Glomerular visceral epithelial cell (primary cell): ENCODE data around the gene AFAP1L1.
A peak's percentile ranks its signal among the peaks of the same experiment; 100 is the strongest.

Source experiments
- DNase-seq: peaks from one replicate; pipeline ENCODE4 v3.0.0-alpha.2; 2016; ENCODE audit errors: extremely low spot score

The AFAP1L1 gene

DNA sequence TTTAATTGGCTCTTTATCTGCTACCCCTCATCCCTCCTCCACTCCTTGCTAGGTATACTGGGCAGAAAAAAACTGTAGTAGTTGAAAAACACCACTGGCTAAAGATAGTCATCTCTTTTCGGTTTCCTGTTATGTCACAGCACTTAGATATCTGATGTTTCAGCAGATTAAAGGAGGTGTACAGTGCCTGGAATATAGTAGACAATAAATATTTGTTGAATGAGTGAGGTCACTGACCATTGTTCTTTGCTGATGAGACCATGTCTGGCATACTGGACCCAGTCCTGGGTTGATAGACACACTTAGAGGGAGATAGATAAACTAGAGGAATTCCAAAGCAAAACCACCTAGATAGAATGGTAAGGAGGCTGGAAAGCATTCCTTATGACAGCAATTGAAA is 76.9 kb downstream of the AFAP1L1 start:
- DNase-seq = no peak

DNA sequence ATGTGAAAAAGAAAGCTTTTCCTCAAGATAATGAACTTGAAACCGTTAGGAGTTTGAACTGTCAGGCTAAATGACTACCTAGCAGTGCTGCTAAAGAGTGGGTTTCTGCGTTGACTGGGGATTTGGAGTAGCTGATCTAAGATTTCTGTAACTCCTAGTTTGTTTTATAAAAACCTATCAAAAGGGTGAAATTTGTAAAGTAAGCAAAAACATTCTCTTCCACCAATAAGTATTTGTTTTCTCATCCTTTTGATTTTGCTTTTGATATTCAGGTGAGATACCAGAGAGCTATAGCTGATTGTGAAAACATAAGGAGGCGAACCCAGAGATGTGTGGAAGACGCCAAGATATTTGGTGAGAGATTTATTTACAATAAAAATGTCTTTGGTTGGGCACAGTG is 77.7 kb downstream of the AFAP1L1 start:
- no peak for DNase-seq

DNA sequence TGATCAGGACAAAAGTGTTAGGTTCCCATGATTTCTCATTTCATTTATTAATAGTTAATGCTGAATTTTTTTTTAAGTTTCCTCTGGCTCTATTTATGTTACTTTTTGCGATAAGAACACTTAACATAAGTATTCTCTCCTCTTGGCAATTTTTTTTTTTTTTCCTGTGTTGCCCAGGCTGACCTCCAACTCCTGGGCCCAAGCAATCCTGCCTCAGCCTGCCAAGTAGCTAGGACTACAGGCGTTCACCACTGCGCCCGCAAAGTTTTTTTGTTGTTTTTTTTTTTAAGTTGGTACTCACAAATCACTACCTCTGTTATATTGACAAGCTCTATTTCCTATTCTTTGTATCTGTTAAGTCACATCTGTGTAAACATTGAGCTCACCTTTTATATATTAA is 80.5 kb downstream of the AFAP1L1 start:
- DNase-seq = no peak

DNA sequence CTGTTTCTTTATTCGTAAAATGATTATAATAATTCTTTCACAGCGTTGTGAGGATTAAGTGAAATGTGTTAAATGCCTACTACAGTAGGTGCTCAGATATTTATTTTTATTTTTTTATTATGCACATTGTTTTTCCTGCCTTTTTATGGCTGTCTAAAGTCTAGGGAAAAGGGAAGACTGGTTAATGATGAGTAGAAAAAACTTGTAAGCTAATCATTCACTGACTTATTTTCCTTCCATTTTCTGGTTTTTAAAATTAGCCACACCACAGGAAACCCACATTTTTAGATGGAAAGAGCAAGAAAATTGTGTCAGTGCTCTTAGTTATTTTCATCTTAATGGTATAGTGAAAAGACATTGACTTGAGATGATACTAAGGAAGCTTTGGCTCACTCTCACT is 82.3 kb downstream of the AFAP1L1 start:
- DNase-seq = no peak

DNA sequence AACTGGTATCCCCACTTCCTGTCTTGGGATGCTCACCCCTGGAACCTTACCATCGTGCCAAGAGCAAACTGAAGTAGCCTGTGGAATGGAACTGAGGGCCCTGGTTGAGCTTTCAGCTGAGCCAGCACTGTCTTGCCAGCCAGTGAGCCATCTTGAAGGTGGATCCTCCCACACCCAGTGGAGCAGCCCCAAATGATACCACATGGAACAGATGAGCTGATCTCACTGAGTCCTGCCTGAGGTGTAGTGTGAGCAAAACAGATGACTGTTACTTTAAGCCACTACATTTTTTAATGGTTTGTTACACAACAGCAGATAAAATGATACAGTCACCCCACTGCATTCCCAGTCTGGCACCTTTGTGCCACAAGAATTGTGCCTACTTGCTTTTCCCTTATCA is 84.0 kb downstream of the AFAP1L1 start:
- no peak for DNase-seq

DNA sequence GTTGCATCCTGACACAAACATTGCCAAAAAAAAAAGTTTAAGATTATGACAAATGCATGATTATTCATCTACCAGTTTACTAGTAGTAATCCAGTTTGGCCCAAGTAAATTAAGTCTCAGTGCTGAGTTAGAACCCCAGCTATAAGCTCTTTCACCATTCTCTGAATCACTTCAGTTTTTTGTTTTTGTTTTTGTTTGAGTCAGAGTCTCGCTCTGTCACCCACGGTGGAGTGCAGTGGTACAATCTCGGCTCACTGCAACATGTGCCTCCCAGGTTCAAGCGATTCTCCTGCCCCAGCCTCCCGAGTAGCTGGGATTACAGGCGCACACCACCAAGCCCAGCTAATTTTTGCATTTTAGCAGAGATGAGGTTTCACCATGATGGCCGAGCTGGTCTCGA is 84.7 kb downstream of the AFAP1L1 start:
- DNase-seq = no peak

DNA sequence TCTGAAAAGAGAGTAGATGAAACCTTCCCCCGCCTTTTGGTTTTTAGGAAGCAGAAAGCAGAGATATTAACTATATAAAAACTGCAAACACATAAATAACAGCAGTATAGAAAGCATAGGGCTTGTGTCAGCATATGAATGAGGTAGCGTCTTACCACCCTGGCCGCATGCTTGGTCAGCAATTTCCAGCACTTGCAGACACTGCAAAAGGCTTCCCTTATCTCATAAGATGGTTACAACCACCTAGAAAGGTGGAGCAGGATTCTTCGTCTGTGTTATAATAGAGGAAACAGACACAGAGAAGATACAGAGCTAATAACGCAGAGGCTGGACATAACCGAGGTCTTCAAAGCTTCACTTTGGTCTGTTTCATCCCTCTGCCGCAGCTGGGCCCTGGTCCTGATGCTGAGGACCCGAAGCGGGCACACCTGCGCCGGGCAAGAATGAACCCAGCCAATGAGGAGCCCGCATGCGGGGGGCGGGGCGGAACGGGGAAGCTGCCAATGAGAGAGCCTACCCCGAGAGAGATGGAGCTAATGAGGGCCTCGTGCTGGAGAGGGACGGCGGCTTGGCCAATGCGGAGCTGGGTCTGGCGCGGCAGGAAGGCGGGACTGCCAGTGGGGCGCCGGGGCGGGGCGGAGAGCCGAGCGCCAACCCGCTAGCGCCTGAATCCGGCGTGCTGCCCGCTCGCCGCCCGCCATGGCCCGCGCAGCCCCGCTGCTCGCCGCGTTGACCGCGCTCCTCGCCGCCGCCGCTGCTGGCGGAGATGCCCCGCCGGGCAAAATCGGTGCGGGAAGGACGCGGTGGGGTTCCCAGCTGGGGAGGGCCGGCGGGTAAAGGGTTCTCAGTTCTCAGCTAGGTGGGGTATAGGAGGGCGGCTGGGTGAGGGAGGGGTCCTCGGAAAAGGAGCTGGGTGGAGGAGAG is 86.0 kb downstream of the AFAP1L1 start, which contains the start of gene PCYOX1L:
Gene PCYOX1L, plus strand, starts transcription at position 677 of the 924 bp plus-strand sequence. Its CDS starts 23 bp downstream, at position 700.
- DNase-seq = peak; percentile 97

DNA sequence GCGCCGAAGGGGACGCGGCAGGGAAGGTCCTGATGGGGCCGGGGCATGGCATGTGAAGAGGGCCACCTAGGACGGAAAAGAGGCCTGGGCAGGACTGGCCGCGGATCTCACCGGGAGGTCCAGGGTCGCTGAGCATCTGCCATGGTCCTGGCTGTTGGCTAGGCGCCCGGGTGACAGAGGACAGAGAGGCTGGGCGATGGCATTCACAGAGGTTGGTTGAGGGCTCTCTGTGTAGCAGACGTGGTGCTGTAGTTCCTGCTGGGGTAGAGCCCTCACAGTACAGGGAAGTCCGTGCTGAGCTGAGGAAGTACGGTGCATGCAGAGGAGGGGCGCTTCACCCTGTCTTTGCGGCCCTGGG is 86.6 kb downstream of the AFAP1L1 start:
- peak; percentile 30 for DNase-seq

DNA sequence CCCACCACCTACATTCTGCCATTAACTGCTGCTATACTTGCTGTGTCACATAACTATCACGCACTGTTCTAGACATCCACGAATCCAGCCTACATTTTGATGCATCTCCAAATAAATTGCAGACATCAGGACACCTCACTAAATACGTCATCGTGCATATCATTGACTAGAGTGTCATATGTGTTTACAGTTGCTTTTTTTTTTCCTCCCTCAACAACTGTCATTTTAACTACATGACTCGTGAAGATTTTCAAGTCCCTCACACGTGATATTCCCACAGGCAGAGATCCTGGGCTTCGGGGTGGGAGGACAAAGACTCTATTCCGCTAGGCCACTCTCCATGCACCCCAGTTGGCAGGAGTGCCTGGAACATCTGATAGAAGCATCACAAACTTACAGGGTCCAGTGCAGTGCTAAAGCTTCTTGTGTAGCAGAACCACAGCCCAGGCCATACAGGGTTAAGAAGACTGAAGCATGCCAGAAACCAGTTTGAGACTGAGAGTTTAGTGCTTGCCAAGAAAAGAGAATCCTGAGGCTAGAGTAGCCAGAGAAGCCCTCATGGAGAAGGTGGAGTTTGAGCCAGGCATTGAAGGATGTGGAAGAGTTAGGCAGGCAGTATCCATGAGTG is 87.3 kb downstream of the AFAP1L1 start:
- no peak for DNase-seq

DNA sequence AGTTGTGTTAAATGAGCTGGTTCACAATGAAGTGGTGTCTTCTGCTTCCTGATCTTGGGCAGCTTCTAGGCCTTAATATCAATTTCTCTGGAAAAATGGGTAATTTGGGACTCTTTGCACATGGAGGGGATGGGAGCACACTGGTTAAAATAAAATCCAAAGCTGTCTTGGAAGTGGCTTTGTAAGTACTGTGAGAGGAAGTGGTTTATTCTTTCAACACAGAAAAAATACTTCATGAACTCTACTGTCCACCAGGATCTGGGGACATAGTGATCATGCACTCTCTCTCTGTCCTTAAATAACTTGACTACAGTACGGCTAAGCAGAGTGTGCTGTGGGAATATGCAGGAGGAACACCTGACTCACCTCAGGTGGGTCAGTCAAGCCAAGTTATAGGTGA is 88.6 kb downstream of the AFAP1L1 start:
- no peak for DNase-seq

DNA sequence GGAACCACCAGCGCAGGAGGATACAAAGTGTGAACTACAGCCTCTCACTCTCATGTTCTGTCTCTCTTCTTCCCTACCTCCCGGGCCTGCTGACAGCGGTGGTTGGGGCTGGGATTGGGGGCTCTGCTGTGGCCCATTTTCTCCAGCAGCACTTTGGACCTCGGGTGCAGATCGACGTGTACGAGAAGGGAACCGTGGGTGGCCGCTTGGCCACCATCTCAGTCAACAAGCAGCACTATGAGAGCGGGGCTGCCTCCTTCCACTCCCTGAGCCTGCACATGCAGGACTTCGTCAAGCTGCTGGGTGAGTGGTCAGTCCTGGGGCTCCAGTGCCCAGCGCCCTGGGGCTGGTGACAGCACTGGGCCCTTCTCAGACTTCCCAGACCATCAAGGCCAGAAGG is 90.9 kb downstream of the AFAP1L1 start:
- DNase-seq = no peak

DNA sequence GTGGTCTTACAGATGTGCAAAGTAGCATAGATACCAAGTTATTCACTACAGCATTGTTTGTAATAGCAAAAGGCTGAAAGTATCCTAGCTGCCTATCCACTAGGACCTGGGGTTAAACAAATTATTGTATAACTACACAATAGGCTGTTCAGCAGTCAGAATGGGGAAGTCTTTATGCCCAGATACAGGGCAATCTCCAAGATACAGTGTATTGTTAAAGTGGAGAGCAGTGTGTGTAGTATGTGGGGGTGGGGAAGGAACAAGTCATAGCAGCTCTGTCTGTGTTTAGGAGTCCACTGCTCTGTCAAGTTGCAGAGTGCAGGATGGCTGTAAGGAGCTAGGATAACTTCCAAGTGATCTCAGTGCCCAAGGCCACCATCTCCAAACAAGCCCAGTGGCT is 91.7 kb downstream of the AFAP1L1 start:
- DNase-seq = no peak

DNA sequence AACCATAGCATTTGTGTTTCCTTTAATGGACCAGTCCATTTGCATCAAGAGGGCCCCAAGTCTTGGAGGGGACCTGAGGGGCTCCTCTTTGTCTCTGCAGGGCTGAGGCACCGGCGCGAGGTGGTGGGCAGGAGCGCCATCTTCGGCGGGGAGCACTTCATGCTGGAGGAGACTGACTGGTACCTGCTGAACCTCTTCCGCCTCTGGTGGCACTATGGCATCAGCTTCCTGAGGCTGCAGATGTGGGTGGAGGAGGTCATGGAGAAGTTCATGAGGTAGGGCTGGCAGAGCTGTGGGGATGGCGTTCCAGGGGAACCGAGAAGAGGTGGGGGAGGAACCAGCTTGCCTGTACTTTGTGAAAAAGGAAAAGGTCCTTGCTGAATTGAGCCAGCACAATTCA is 92.3 kb downstream of the AFAP1L1 start:
- DNase-seq = no peak

DNA sequence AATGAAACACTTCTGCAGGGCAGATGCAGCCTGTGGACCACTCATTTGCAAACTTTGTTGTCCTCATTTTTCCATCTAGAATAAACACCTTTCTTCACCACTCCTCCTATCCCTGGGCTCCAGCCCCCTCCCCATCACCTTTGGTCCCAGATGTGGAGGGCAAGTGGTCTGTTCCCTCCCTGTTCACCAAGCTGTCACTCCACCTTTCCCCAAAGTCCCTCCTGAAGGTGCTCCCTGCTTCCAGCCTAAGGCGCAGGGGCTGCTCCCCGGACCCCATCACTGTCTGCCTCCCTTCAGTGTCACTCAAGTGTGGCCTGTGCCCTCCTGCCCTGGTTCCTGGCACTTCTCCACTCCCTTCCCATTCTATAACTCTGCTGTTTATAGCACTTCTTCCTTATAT is 93.1 kb downstream of the AFAP1L1 start:
- no peak for DNase-seq

DNA sequence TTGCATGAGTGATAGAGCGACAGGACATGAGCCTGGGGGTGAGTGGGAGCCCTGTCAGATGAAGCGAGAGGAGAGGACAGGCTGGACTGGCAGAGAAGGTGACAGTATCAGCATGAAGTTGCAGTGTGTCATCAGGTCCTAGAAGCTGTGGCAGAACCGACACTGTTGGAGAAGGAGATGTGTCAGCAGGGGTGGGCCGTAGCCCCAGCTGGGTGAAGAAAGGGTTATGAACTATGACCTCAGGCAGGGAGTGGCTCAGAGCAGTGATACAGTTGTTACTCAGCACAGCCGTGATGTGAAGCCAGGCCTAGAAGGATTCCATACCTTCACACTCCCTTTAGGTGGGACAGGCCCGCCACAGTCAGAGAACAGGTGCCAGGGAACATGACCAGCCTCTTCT is 93.8 kb downstream of the AFAP1L1 start:
- DNase-seq = no peak

DNA sequence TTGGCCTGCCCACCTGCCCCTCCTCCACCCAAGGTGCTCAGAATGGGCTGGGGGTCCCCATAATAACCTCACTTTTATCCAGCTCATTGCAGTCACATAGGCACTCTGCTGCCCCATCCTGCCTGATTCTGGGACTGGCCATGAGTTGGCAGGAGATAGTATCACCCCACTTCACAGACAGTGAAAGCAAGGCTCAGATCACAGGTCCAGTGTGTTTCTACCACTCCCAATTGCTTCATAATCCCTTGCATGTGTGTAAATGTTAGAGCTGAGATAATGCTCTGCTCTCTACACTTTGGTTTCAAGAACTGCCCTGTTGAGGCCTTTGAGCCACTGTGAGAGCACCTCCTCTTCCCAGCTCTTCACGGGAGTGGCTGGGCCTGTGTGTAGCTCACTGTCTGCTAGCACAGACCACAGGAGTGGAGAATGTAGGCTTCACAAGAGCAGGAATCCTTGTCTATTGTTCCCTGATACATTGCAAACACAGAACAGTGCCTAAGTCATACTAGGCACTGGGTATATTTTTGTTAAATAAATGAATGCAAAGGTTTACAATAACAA is 94.6 kb downstream of the AFAP1L1 start:
- DNase-seq = no peak

DNA sequence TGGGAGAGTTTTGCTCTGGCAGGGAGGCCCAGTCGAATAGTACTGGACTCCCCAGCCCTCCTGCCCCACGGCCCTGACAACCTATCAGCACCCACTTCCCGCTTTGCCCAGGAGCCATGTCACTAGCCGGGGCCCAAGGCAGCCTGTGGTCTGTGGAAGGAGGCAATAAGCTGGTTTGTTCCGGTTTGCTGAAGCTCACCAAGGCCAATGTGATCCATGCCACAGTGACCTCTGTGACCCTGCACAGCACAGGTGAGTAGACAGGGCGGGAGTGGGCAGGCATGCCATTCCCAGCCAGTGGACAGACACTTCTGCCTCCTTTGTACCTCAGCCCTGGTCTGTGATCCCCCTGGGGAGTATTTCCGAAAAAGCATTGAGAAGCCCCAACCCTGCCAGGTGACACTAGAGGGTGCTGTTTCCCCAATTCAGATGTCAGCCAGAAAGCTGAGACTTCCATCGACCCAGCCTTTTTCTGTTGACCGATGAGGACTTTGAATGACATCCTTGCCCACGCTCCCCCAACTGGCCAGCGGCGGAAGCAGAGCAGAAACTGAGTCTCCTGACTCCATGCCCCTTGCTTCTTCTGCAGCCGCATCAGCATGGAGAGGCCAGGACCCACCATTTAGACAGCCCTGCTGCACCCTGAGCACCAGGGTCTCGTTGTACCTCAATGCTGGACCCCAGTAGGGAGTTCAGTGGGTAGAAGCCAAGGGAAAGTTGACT is 95.8 kb downstream of the AFAP1L1 start:
- peak; percentile 79 for DNase-seq

DNA sequence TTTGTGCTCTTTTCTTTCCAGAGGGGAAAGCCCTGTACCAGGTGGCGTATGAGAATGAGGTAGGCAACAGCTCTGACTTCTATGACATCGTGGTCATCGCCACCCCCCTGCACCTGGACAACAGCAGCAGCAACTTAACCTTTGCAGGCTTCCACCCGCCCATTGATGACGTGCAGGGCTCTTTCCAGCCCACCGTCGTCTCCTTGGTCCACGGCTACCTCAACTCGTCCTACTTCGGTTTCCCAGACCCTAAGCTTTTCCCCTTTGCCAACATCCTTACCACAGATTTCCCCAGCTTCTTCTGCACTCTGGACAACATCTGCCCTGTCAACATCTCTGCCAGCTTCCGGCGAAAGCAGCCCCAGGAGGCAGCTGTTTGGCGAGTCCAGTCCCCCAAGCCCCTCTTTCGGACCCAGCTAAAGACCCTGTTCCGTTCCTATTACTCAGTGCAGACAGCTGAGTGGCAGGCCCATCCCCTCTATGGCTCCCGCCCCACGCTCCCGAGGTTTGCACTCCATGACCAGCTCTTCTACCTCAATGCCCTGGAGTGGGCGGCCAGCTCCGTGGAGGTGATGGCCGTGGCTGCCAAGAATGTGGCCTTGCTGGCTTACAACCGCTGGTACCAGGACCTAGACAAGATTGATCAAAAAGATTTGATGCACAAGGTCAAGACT is 96.5 kb downstream of the AFAP1L1 start:
- no peak for DNase-seq

DNA sequence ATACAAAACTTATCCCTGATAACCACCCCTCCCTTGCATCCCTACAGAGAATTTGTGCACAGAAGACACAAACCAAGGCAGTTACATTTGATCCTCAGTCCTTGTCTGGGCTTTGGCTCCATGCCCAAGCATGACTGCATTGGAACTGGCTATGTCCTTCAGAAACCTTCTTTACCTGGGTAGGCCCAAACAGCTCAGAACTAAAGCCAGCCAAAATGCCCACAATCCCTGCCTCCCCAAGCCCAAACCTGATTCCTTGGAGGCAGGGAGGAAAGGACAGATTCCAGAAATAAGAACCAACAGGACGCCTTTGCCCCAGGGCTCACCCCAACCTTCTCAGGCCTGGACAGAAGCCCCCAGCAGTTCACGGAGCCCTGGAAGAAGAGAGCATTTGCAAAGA is 99.2 kb downstream of the AFAP1L1 start:
- no peak for DNase-seq

DNA sequence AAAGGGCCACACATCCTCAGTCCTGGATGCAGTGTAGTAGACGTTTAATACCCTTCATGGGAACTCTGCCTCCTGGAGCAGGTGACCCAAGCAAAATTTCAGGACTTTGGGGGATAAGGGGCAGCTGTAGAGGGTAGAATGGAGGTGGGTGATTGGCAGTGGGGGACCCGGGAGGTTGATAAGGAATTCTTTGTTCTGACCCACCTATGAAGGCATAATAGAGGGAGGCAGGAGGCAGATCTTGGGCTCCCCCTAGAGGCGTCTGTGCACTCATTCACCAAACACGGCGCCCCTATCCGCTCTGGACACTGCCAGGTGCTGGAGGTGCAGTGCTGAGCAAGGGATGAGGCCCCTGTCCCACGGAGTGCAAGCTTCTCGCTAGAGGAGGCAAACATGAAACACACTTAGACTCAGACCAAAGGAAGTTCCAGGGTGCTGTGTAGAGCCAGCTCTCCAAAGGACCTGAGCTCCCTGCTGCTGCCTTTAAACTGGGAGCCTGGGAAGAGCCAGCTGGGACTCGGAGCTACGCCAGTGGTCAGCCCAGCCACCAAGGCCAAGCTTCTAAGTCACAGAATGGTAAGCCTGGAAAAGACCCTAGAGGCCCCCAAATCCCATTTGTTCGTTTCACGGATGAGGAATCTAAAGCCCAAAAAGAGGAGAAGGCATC is 99.8 kb downstream of the AFAP1L1 start:
- DNase-seq = peak; percentile 71

DNA sequence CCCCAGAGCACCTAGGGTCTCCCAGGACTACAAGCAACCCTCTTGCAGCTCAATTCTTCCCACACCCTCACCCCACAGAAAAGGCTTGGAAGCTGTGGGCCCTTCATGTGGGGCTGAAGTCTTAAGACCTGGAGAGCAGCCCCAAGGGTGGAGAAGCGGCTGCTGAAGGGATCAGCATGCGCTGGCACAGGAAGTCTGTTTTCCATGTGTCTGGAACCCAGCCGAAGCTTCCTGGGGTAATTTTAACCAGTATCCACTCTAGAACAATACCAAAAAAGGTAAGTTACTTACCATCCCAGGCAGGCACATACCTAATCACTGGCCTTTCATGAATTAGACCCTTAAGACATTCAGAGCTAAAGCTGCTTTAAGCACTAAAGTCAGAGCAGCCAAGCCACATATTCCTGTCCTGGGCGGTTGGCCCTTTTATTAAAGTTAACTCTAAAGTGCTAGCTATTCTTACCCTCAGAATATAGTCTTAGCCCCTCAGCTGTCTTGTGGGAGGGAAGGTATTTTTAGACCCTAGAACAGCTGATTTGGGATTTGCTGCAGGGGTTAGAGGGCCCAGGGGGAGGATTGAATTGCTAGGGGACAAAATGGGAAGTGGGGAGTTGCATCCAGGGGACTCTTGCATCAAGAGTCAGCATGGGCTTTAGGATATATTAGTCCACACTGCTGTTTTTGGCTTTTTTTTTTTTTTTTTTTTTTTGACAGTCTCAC is 100.6 kb downstream of the AFAP1L1 start:
- no peak for DNase-seq
